H1 (cell line): ENCODE results near the gene MAPK1.

ENCODE experiments used
- EP300 ChIP-seq, 2 experiments: IDR thresholded peaks; 1 replicate in 1 of 2; 2 replicates in 1 of 2; pipeline ENCODE4 v1.6.1; 2011 to 2012; ENCODE audit warnings: low read depth in 2 of 2, low read length in 2 of 2, mild to moderate bottlenecking in 2 of 2, borderline replicate concordance in 1 of 2, inconsistent platforms in 1 of 2, moderate library complexity in 1 of 2
- POLR2A ChIP-seq, 2 experiments: IDR thresholded peaks; 1 replicate in 1 of 2; 2 replicates in 1 of 2; pipeline ENCODE4 v1.6.1; 2011; ENCODE audit warnings: low read depth in 2 of 2, low read length in 2 of 2, mild to moderate bottlenecking in 2 of 2; ENCODE audit errors: control extremely low read depth in 1 of 2
- SUZ12 ChIP-seq: fragments of 200-600 bp; sonication (generic); IDR thresholded peaks from 2 replicates; pipeline ENCODE4 v1.6.1; 2012; ENCODE audit warnings: mild to moderate bottlenecking, inconsistent platforms, low read length, moderate library complexity, mixed read lengths
- TF ChIP-seq, protein P1 (sequence below), 3 experiments: IDR thresholded peaks; 1 replicate in 2 of 3; 2 replicates in 1 of 3; pipeline versions ENCODE4 v1.5.1 to v1.6.1; 2011; ENCODE audit warnings: low read length in 3 of 3, mild to moderate bottlenecking in 3 of 3, inconsistent platforms in 2 of 3, low read depth in 1 of 3, moderate library complexity in 1 of 3; ENCODE audit not compliant: insufficient read depth in 1 of 3; ENCODE audit errors: control extremely low read depth in 1 of 3

DNA sequence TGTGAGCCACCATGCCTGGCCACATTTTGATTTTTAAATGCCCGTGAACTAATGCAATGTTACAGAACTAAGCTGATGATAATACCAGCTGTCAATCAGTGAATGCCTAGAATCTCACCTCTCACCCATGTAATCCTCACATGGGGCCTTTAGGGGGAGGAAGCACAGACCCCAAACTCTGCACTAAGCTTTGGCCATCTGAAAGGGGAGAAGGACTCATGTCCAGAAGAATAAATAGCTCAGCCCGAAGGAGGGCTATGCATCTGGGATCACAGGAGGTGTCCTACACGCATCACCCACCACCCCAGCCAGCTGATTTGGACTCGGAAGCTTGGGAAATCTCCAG, 95.8 kb downstream of the MAPK1 start:
- no peak for TF ChIP-seq SUZ12
- TF ChIP-seq, protein P1, sequence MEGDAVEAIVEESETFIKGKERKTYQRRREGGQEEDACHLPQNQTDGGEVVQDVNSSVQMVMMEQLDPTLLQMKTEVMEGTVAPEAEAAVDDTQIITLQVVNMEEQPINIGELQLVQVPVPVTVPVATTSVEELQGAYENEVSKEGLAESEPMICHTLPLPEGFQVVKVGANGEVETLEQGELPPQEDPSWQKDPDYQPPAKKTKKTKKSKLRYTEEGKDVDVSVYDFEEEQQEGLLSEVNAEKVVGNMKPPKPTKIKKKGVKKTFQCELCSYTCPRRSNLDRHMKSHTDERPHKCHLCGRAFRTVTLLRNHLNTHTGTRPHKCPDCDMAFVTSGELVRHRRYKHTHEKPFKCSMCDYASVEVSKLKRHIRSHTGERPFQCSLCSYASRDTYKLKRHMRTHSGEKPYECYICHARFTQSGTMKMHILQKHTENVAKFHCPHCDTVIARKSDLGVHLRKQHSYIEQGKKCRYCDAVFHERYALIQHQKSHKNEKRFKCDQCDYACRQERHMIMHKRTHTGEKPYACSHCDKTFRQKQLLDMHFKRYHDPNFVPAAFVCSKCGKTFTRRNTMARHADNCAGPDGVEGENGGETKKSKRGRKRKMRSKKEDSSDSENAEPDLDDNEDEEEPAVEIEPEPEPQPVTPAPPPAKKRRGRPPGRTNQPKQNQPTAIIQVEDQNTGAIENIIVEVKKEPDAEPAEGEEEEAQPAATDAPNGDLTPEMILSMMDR (IDR thresholded peaks at IDR 0.05; ENCODE audit: control extremely low read depth in 1 of 3, insufficient read depth in 1 of 3, low read depth in 1 of 3, low read length in 3 of 3): no peak
- no peak for TF ChIP-seq POLR2A (IDR thresholded peaks at IDR 0.05; ENCODE audit: control extremely low read depth in 1 of 2, low read depth in 2 of 2, low read length in 2 of 2)
- no peak for TF ChIP-seq EP300 (IDR thresholded peaks at IDR 0.05; ENCODE audit: borderline replicate concordance in 1 of 2, low read depth in 2 of 2, low read length in 2 of 2)
